GM12865 (cell line): ENCODE data around the gene GRID2.

Experiments
- DNase-seq: peaks from one replicate; pipeline ENCODE4 v3.0.0; 2010; ENCODE audit warnings: low read depth
- H3K4me3 ChIP-seq: 2 replicates; pipeline ENCODE4 v1.5.1; 2011; ENCODE audit warnings: mild to moderate bottlenecking, low read depth, low read length, control low read depth
- CTCF ChIP-seq: IDR thresholded peaks from 2 replicates; pipeline ENCODE4 v1.5.1; 2011; ENCODE audit warnings: low read length, control low read depth, low read depth, inconsistent platforms; ENCODE audit not compliant: insufficient read depth; ENCODE audit errors: missing control alignments

Gene GRID2

DNA sequence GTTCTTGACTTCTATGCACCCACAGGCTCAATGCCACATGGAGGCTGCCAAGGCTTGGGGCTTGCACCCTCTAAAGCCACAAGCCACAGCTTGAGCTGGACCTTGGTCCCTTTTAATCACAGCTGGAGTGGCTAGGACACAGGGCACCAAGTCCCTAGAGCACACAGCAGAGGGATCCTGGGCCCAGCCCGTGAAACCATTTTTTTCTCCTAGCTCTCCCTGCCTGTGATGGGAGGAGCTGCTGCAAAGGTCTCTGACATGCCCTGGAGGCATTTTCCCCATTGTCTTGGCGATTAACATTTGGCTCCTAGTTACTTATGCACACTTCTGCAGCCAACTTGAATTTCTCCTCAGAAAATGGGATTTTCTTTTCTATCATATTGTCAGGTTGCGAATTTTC lies 410.9 kb downstream of the GRID2 start:
- no peak for TF ChIP-seq CTCF
- H3K4me3 ChIP-seq, result no peak overlapping the region
- no peak for DNase-seq

GRCh38 chr4:92733231-92733630 lies 429.5 kb downstream of the GRID2 start:
- no peak overlapping the region for H3K4me3 ChIP-seq
- TF ChIP-seq CTCF, result no peak
- DNase-seq, result no peak

GRCh38 chr4:92735025-92735665 lies 431.4 kb downstream of the GRID2 start:
- H3K4me3 ChIP-seq, result no peak overlapping the region
- no peak for TF ChIP-seq CTCF
- DNase-seq, result no peak

GRCh38 chr4:92760433-92760832 lies 456.7 kb downstream of the GRID2 start:
- no peak for DNase-seq
- no peak for TF ChIP-seq CTCF

DNA sequence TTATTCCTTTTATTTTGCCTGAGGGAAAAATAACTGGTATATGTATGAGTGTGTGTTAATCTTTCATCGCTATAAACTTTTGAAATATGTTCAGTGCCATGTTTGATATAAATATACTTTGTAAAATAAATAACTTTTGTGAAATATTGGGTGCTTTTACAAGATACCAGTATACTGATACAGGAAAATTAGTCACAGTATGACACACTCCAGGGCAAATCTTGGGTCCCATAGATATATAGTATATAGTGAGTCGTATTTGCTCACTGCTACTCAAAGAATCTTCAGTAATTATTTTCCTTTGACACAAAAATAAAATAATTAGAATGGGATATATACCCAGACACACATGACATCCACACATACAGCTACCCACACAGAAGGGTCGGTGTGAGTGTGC lies 472.3 kb downstream of the GRID2 start:
- no peak for DNase-seq
- no peak overlapping the region for H3K4me3 ChIP-seq
- TF ChIP-seq CTCF, result no peak

More at GRCh38 chr4:92760433-92760832, 456.7 kb downstream of the GRID2 start:
- H3K4me3 ChIP-seq, result no peak overlapping the region

GRCh38 chr4:92789741-92790140 lies 486.0 kb downstream of the GRID2 start:
- DNase-seq, result no peak
- no peak for TF ChIP-seq CTCF
- H3K4me3 ChIP-seq, result no peak overlapping the region

DNA sequence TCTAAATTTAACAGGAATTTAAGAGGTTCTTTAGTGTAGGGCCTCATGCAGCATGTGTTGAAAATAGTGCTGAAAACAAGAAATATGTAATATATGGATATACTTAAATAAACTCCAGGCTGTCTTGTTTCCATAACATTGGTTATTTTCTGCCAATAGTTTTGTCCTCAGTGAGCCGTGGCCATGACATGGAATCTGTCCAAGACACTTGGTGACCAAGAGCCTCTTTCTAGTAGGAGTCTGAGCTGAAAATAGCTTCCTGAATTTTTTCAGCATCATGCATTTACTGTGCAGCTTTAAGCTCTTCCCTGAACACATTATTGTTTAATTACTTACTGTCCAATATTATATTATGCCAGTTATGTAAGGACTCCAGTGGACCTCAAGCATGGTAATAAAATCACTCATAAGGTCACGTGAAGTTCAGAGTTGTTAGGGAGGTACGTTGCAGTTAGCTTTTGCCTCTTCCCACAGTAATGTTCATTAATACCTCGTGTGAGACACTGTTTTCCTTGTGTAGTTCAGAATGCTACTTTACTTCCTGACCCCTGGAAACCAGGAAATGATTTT lies 488.2 kb downstream of the GRID2 start:
- no peak for DNase-seq
- H3K4me3 ChIP-seq, result no peak overlapping the region
- TF ChIP-seq CTCF, result no peak
